Kidney (tissue), 14 donors: ENCODE data around the gene RBL2. TPM values are rescaled to one million over a fixed set of nuclear protein-coding genes. Genes with fewer than 3 reads are reported as not detected.

ENCODE experiments used
- DNase-seq, 5 donors: peaks; one replicate each; pipeline ENCODE4 v3.0.0-alpha.2; 2013 to 2020
- FAIRE-seq: peaks from 2 replicates; lab custom pipeline; 2012; peaks lifted over from hg19 to GRCh38; lab: Jason Lieb, UNC
- H3K27ac ChIP-seq, 2 donors: one replicate each; pipeline ENCODE4 v1.7.0; 2013; ENCODE audit warnings: low read depth in 2 of 2, low read length in 2 of 2, inconsistent platforms in 1 of 2
- H3K27me3 ChIP-seq: one replicate; pipeline ENCODE4 v1.7.1; 2013; ENCODE audit warnings: low read length, inconsistent platforms; ENCODE audit not compliant: control insufficient read depth, insufficient read depth
- H3K36me3 ChIP-seq, 3 donors: one replicate each; pipeline versions ENCODE4 v1.7.0 to v1.7.1; 2013; ENCODE audit warnings: low read length in 3 of 3, control low read depth in 1 of 3, inconsistent platforms in 1 of 3; ENCODE audit not compliant: insufficient read depth in 3 of 3, control insufficient read depth in 2 of 3
- H3K4me1 ChIP-seq, 3 donors: one replicate each; pipeline versions ENCODE4 v1.7.0 to v1.7.1; 2013; ENCODE audit warnings: low read length in 3 of 3, inconsistent platforms in 1 of 3, low read depth in 1 of 3; ENCODE audit not compliant: control insufficient read depth in 2 of 3, insufficient read depth in 2 of 3
- H3K4me3 ChIP-seq, 3 donors: one replicate each; pipeline versions ENCODE4 v1.7.0 to v1.8.1; 2013; ENCODE audit warnings: low read length in 3 of 3, control low read depth in 1 of 3, inconsistent platforms in 1 of 3
- H3K9ac ChIP-seq, 3 donors: one replicate each; pipeline versions ENCODE4 v1.7.0 to v1.7.1; 2013; ENCODE audit warnings: low read length in 3 of 3, control low read depth in 1 of 3, inconsistent platforms in 1 of 3
- H3K9me3 ChIP-seq, 3 donors: one replicate each; pipeline versions ENCODE4 v1.7.0 to v1.7.1; 2013; ENCODE audit warnings: low read length in 3 of 3, control low read depth in 1 of 3, inconsistent platforms in 1 of 3; ENCODE audit not compliant: control insufficient read depth in 2 of 3, insufficient read depth in 1 of 3
- CTCF ChIP-seq: IDR thresholded peaks from 3 replicates; pipeline ENCODE4 v1.5.1; 2012; ENCODE audit warnings: mild to moderate bottlenecking, moderate library complexity, borderline replicate concordance; ENCODE audit not compliant: insufficient read depth; ENCODE audit errors: extremely low read depth
- intact Hi-C: fragments of 100-400 bp; cut with DNase I; formaldehyde crosslinking; loops from one replicate; pipeline ENCODE4 v1.11.1; 2022
- polyA plus RNA-seq: library from polyadenylated mRNA; stranded (reverse); fragments of 350-450 nt; fragmentation: Illumina TruSeq; extraction: RNeasy Lipid Tissue Mini Kit (QIAGEN cat#74804); gene quantifications from one replicate; pipeline ENCODE4 v1.2.3, GENCODE V29; 2014; ENCODE audit warnings: low read depth, low replicate concordance; ENCODE audit not compliant: insufficient read depth
- total RNA-seq: library from RNA; stranded (reverse); fragmentation: NEBNext Ultra II Directional; extraction: Animal tissue kit (Norgen Biotek cat#: 25700); gene quantifications from one replicate; pipeline ENCODE4 v1.2.1, GENCODE V29; 2021
- donor health status: control.
- donor health status: control.
- donor health status: control.
- donor health status: control.
- donor health status: control.
- donor health status: DM: yes; HTN: yes; CAD: no.
- donor health status: Normal renal cell carcinoma (clear cell type).

RBL2 gene
- total and polyA plus RNA-seq, 2 donors from 2014 or later = 22.7 to 67.9 TPM

- FAIRE-seq (no peak), DNase-seq (no peak)
- Histone ChIP-seq H3K4me3 (no peak overlapping the region), H3K9me3 (no peaks in the 10 kb centered on the region), H3K27ac (no peak overlapping the region), H3K4me1 (no peaks in the 10 kb centered on the region), H3K36me3 (peaks cover 10 to 45% (median 19%) of the 10 kb centered on the region in 3 donors), H3K27me3 (no peaks in the 10 kb centered on the region), H3K9ac (no peak overlapping the region)
- intact Hi-C loops = no loop called here
- no peak for TF ChIP-seq CTCF
Measured at GRCh38 chr16:53476867-53477266, 42.6 kb downstream of the RBL2 start.

- DNase-seq (no peak), FAIRE-seq (no peak)
- H3K27ac ChIP-seq = no peak overlapping the region
- no peaks in the 10 kb centered on the region for H3K4me1 ChIP-seq
- intact Hi-C loops = no loop called here
- H3K9me3 ChIP-seq = no peaks in the 10 kb centered on the region
- no peak overlapping the region for H3K4me3 ChIP-seq
- TF ChIP-seq CTCF = no peak
- no peaks in the 10 kb centered on the region for H3K27me3 ChIP-seq
- no peak overlapping the region for H3K9ac ChIP-seq
- peaks cover 6 to 41% (median 17%) of the 10 kb centered on the region in 3 donors for H3K36me3 ChIP-seq
Measured at GRCh38 chr16:53478965-53479364, 44.7 kb downstream of the RBL2 start.

GRCh38 chr16:53480394-53480793 lies 46.1 kb downstream of the RBL2 start:
- no peak overlapping the region for H3K4me3 ChIP-seq
- H3K27me3 ChIP-seq = no peaks in the 10 kb centered on the region
- FAIRE-seq (no peak), DNase-seq (no peak)
- no peak for TF ChIP-seq CTCF
- no peaks in the 10 kb centered on the region for H3K4me1 ChIP-seq
- intact Hi-C loops = no loop called here
- peaks cover 6 to 47% (median 17%) of the 10 kb centered on the region in 3 donors for H3K36me3 ChIP-seq
- no peak overlapping the region for H3K27ac ChIP-seq
- no peak overlapping the region for H3K9ac ChIP-seq
- no peaks in the 10 kb centered on the region for H3K9me3 ChIP-seq

GRCh38 chr16:53482123-53482522 lies 47.9 kb downstream of the RBL2 start:
- Histone ChIP-seq H3K9ac (no peak overlapping the region), H3K27me3 (no peaks in the 10 kb centered on the region), H3K4me1 (no peaks in the 10 kb centered on the region), H3K4me3 (no peak overlapping the region), H3K27ac (no peak overlapping the region), H3K36me3 (peaks cover 10 to 48% (median 19%) of the 10 kb centered on the region in 3 donors), H3K9me3 (peaks cover 0 to 2% (median 0%) of the 10 kb centered on the region in 3 donors)
- FAIRE-seq (no peak), DNase-seq (no peak)
- TF ChIP-seq CTCF = no peak
- intact Hi-C loops = no loop called here
